Measurements from ENCODE around the gene PTMA.

PTMA gene

GRCh38 chr2:231682603-231683291 lies 25.6 kb upstream of the PTMA start:
- TF ChIP-seq TAF1 (IDR thresholded peaks at IDR 0.05; ENCODE audit: borderline replicate concordance, insufficient read depth, low read length) (no peak), POLR2AphosphoS5 (IDR thresholded peaks at IDR 0.05; ENCODE audit: low read depth, low read length) (no peak), REST (IDR thresholded peaks at IDR 0.05; ENCODE audit: insufficient read depth in 1 of 2, low read depth in 2 of 2, low read length in 2 of 2) (no peak), SIN3A (IDR thresholded peaks at IDR 0.05; ENCODE audit: borderline replicate concordance, insufficient read depth, low read length) (no peak)

- TF ChIP-seq SIN3A (IDR thresholded peaks at IDR 0.05; ENCODE audit: borderline replicate concordance, insufficient read depth, low read length) = no peak
- TF ChIP-seq POLR2AphosphoS5 (IDR thresholded peaks at IDR 0.05; ENCODE audit: low read depth, low read length) = no peak
- no peak for TF ChIP-seq REST (IDR thresholded peaks at IDR 0.05; ENCODE audit: insufficient read depth in 1 of 2, low read depth in 2 of 2, low read length in 2 of 2)
Observed at GRCh38 chr2:231683292-231684235, 24.8 kb upstream of the PTMA start.

GRCh38 chr2:231684314-231685223 lies 23.8 kb upstream of the PTMA start:
- TF ChIP-seq SIN3A (IDR thresholded peaks at IDR 0.05; ENCODE audit: borderline replicate concordance, insufficient read depth, low read length) = no peak
- TF ChIP-seq TAF1 (IDR thresholded peaks at IDR 0.05; ENCODE audit: borderline replicate concordance, insufficient read depth, low read length) = no peak
- TF ChIP-seq FOXP2 (optimal IDR thresholded peaks at IDR 0.05; ENCODE audit: borderline replicate concordance, extremely low read depth, extremely low read length, insufficient read depth) = no peak
- TF ChIP-seq POLR2AphosphoS5 (IDR thresholded peaks at IDR 0.05; ENCODE audit: low read depth, low read length) = no peak
- no peak for TF ChIP-seq REST (IDR thresholded peaks at IDR 0.05; ENCODE audit: insufficient read depth in 1 of 2, low read depth in 2 of 2, low read length in 2 of 2)

GRCh38 chr2:231685349-231686191 lies 22.8 kb upstream of the PTMA start:
- TF ChIP-seq REST (IDR thresholded peaks at IDR 0.05; ENCODE audit: insufficient read depth in 1 of 2, low read depth in 2 of 2, low read length in 2 of 2) = no peak
- no peak for TF ChIP-seq SIN3A (IDR thresholded peaks at IDR 0.05; ENCODE audit: borderline replicate concordance, insufficient read depth, low read length)
- TF ChIP-seq POLR2AphosphoS5 (IDR thresholded peaks at IDR 0.05; ENCODE audit: low read depth, low read length) = no peak
- TF ChIP-seq TAF1 (IDR thresholded peaks at IDR 0.05; ENCODE audit: borderline replicate concordance, insufficient read depth, low read length) = no peak
- no peak for TF ChIP-seq FOXP2 (optimal IDR thresholded peaks at IDR 0.05; ENCODE audit: borderline replicate concordance, extremely low read depth, extremely low read length, insufficient read depth)
